Retina (tissue), 1 donor: Measurements from ENCODE around the gene CYP8B1.
"Not testable (repeated sequence)": the region's sequence is repeated elsewhere in the genome, so short reads cannot be mapped to it uniquely, and the experiment has no call there.

Source experiments
- DNase-seq: peaks from one replicate; pipeline ENCODE4 v3.0.0-alpha.2; 2016

Gene CYP8B1

DNA sequence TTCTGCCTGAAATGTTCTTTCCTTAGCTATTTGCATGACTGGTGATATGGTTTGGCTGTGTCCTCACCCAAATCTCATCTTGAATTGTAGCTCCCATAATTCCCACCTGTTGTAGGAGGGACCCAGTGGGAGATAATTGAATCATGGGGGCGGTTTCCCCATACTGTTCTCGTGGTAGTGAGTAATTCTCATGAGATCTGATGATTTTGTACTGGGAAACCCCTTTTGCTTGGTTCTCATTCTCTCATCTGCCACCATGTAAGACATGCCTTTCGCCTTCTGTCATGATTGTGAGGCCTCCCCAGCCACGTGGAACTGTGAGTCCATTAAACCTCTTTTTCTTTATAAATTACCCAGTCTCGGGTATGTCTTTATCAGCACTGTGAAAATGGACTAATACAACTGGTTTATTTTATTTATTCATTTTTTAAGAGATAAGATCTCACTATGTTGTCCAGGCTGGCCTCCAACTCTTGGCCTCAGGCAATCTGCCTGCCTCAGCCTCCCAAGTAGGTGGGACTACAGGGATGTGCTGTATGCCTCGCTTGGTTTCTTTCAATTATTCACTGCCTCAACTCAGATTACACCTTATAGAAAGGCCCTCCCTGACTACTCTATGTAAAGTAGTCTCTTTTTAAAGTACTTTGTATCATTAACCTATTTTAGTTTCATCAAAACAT is 7.7 kb upstream of the CYP8B1 start:
- DNase-seq = not testable (repeated sequence)

DNA sequence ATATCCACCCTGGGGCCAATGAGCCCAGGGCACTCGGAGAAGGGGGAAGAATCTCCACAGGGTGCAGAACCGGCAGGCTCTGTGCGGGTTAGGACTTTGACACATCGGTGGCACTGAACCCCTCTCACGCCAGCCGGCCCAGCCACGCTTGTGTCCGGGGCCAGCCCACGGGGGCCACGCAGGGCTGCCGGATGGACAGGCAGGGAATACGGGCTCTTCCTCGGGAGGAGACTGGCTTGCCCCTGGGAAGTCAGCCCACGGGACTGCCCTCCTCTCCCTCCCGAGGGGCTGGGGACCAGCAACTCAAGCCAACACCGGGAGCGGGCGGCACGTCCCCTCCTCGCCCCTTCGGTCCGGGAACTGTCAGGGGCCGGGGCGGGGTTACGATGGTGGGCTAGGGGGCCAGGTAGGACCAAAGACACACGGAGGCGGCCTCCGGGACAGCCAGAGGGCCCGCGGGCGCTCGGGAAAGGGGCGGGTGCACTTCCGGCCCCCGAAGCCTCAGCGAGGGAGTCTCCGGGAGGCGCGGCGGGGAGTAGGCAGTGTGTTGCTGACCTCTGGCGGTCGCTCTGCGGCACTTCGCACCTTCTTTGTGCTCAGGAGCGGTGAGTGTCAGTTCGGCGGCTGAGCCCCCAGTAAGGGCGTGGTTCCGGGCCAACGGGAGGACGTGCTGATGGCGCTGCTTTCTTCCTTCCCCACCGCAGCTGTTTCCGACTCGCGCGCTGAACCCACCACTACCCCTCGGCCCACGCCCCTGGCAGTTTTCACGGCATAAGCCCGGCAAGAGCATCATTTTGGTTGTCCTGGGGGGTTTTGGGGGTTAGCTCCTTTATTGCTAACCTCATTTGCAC is 5.1 kb upstream of the CYP8B1 start:
- peak; percentile 93 for DNase-seq

GRCh38 chr3:42880183-42880582 is 4.5 kb upstream of the CYP8B1 start:
- DNase-seq = no peak

GRCh38 chr3:42877881-42878280 is 2.2 kb upstream of the CYP8B1 start:
- no peak for DNase-seq

DNA sequence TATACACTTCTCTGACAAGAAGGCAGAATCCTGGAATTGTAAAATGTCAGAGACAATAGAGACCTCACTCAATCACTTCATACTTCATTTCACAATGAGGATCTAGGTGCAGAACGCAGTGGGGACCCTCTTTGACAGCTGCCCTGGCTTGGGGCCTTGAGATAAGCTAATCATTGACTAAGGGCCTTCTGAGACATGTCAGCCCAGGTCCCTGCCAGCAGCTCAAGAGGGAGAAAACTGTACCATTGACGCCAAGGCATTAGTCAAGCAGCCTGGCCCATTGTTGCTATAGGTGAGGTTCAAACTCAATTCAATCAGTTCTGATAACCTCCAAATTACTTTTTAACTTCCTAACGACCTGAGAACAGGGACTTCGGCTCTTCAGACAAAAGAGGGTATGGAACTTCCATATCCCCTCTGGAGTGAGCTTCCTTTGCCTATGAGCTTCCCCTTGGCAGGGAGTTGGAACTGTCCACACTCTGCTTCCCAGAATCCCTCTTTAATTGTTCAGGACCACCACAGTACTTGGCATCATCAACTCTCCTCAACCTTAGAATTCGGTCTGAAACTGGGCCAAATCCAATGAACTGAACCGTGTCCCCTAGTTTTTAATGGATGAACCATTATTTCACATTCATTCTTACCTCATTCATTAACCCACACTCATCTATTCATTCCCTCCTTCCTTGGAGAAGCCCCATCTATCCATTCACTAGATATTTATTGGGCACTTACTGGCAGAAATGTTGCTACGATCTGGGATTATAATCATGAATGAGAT is 1.5 kb upstream of the CYP8B1 start:
- DNase-seq = no peak

DNA sequence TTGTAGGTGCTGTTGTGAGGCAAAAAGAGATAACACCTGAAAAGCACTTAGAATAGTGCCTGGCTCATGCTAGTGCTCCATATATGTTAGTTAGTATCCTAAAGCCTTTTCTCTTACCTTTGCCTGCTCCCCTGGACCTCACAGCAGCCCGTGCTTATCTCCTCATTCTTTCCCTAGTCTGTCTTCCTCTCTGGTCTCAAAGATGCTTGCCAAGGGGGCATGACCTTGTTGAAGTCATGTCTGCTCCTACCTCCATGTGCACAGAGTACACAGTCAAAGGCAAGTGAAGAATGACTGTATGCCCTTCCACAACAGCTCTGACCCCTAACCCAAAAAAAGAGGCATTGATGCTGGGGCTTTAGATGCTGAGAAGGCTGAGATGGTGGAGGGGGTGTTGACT is 722 bp upstream of the CYP8B1 start:
- no peak for DNase-seq

DNA sequence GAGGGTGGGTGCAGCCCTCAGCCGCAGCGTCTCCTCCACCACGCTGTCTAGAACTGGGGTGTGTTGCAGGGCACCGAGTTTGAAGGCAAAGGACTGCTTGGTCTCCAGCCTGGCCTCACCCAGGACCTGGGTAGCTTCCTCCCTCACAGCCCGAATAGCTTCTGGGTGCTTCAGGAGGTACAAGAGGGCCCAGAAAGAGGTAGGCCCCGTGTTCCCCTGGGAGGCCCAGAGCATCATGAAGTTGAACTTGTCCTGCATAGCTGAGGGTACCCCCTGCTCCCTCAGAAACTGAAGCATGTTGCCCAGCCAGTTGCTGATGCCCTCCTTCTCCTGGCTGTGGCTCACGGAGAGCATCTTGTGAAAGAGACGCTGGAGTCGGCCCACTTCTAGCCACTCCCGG is 930 bp downstream of the CYP8B1 start:
- DNase-seq = no peak

DNA sequence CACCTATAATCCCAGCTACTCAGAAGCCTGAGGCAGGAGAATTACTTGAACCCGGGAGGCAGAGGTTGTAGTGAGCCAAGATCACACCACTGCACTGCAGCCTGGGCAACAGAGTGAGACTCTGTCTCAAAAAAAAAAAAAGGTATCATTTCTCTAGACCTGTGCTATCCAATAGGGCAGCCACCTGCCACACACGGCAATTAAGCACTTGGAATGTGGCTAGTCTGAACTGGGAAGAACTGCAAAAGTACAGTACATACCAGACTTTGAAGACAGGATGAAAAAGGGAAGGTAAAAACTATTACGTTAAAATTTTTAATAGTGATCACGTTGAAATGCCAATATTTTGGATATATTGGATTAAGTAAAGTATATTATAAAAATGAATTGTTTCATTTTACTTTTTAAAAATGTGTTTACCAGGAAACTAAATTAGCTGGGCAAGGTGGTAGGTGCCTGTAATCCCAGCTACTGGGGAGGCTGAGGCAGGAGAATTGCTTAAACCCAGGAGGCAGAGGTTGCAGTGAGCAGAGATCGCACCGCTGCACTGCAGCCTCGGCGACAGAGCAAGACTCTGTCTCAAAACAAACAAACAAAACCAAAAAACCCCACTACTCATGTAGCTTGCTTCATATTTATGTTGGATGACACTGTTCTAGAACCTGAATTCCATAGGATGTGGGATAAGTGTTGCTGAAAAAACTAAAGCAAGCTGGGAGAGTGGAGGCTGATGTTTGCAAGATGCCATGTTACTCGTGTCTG is 2.3 kb downstream of the CYP8B1 start:
- DNase-seq = no peak

DNA sequence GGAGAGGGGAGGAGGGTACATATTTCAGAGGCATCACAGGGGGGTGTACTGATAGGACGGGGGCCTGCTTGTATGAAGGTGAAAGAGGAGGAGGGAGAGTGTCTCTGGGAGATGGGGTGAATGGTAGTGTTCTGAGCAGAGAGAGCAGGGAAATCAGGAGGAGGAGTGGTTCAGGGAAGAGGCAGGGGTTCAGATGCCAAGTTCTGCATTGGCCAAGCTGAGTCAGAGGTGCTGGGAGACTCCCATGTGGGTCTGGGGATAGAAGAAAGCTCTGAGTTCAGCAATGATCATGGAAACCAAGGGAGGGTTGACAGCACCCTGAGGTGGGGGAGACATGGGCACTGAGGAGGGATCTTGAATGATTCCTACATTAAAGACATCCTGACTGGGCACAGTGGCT is 3.0 kb downstream of the CYP8B1 start:
- no peak for DNase-seq

DNA sequence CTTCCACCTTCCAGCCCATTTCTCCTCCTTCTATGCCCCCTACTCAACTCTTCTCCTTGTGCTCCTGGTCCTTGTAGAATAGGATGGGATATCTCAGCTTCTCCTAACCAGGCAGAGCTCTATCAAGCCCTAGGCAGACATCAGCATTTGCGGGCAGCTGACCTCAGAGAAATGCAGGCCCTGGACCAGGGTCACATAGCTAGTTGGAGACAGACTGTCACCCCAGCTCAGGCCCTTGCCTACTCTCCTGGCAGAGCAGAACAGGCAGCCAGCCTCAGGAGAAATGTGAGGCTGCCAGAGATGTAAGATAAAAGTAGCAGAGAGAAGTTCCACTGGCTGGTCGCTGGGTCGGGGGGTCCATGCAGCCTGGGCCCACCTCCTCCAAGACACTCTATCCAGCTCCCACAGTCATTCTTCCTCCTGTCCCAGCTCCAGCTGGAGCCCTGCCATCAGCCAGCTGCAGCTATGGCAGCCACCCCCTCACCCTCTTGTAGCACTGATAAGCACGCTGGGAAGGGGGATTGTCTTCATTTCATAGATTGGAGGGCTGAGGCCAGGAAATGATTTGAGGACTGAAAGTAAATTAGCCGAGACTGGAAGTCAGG is 4.0 kb downstream of the CYP8B1 start:
- no peak for DNase-seq

GRCh38 chr3:42868841-42869240 is 6.8 kb downstream of the CYP8B1 start:
- no peak for DNase-seq

DNA sequence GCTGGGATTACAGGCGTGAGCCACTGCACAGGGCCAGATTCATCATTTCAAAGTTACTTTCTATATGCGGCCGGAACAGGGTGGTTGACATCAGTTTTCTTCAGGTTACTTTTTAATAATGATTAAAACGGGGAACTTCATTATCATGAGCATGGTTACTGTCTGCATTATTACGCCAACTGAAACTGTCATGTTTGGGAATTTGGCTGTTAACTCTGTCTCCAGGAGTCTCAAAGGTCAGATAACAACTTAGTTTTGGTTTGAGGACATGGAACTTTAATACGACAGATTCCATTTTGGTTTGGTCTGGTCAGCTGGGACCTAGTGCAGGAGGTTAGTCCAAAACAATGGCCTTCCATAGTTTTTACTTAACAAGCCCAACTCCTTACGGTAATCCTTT is 8.5 kb downstream of the CYP8B1 start:
- DNase-seq = no peak

DNA sequence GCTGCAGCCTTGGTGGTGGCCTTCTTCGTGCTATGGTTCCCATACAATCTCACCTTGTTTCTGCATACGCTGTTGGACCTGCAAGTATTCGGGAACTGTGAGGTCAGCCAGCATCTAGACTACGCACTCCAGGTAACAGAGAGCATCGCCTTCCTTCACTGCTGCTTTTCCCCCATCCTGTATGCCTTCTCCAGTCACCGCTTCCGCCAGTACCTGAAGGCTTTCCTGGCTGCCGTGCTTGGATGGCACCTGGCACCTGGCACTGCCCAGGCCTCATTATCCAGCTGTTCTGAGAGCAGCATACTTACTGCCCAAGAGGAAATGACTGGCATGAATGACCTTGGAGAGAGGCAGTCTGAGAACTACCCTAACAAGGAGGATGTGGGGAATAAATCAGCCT is 10.4 kb downstream of the CYP8B1 start:
- DNase-seq = no peak

DNA sequence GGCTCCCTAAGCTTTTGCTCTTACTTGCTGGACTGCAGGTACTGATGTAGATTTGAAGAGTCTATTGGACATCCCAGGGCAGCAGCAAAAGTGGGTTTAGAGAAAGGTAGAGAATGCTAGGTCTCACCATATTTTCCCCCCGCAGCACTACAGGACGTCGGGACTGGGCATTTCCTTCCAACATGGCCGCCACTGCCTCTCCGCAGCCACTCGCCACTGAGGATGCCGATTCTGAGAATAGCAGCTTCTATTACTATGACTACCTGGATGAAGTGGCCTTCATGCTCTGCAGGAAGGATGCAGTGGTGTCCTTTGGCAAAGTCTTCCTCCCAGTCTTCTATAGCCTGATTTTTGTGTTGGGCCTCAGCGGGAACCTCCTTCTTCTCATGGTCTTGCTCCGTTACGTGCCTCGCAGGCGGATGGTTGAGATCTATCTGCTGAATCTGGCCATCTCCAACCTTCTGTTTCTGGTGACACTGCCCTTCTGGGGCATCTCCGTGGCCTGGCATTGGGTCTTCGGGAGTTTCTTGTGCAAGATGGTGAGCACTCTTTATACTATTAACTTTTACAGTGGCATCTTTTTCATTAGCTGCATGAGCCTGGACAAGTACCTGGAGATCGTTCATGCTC is 11.2 kb downstream of the CYP8B1 start:
- DNase-seq = no peak

DNA sequence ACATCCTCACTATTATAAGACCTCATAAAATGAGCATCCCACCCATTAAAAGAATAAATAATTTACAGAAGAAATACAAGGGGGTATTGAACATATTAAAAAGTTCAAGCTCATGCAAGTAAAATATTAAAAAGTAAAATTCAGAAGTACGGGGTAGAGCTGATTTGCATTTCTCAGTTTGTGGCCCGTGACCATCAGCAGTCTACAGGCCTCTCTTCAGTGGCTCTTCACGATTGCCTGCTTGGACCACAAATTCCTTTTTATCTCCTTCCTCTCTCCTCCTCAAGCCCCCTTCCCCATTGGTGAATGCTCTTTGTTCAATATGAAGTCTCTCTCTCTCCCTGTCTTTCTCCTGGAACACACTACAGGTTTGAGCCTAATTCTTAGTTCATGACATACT is 19.1 kb downstream of the CYP8B1 start:
- DNase-seq = no peak

- no peak for DNase-seq
Measured at GRCh38 chr3:42855547-42856380, 19.9 kb downstream of the CYP8B1 start.

DNA sequence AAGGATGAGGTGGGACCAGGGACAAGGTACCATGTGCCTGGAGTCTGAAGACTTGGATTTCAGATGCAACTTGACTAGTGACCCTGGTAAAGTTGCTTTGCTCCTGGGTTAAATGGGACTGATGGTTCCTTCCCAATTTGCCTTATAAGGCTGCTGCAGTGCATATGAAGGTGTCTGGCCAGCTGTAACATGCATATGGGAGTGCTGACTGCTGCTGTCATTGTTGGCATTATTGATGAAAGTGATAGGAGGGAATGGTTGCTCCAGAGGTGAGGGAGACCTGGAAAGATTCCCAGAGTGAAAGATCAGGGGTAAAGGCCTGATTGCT is 20.5 kb downstream of the CYP8B1 start:
- DNase-seq = no peak

- no peak for DNase-seq
Measured at GRCh38 chr3:42853739-42854302, 21.9 kb downstream of the CYP8B1 start.

GRCh38 chr3:42853056-42853455 is 22.6 kb downstream of the CYP8B1 start:
- DNase-seq = no peak

GRCh38 chr3:42852441-42852840 is 23.2 kb downstream of the CYP8B1 start:
- DNase-seq = no peak
